ENCODE measurements around the gene CMTM4.

GRCh38 chr16:66677179-66677578 is 19.4 kb downstream of the CMTM4 start:
- no peak for TF ChIP-seq CTCF (IDR thresholded peaks at IDR 0.05; ENCODE audit: insufficient read depth, low read length, poor library complexity, severe bottlenecking)
- TF ChIP-seq EZH2phosphoT487 (conservative IDR thresholded peaks at IDR 0.05; ENCODE audit: low read length), result no peak

Measured in SU-DHL-6 (cell line).